Fibroblast of the aortic adventitia (primary cell): ENCODE measurements around the gene ZNF783. TPM values are rescaled to one million over a fixed set of nuclear protein-coding genes. Genes with fewer than 3 reads are reported as not detected.
"Not testable (repeated sequence)": the region's sequence is repeated elsewhere in the genome, so short reads cannot be mapped to it uniquely, and the experiment has no call there.

Source experiments
- DNase-seq: peaks from one replicate; pipeline ENCODE4 v3.0.0-alpha.2; 2010; ENCODE audit warnings: low read depth
- H3K4me3 ChIP-seq: 2 replicates; pipeline ENCODE4 v1.5.1; 2011; ENCODE audit warnings: low read depth, mild to moderate bottlenecking, control low read depth, low read length, moderate library complexity
- small RNA-seq: library from RNA; depleted of rRNA; stranded (forward); fragments of <200 nt; gene quantifications from one replicate; pipeline ENCODE3, GENCODE V24; 2012
- total RNA-seq: library from RNA; depleted of rRNA; stranded (reverse); fragments of >200 nt; gene quantifications from 2 replicates; pipeline ENCODE4 v1.2.3, GENCODE V29; 2012; ENCODE audit warnings: low replicate concordance
- TF ChIP-seq, protein P1 (sequence below): IDR thresholded peaks from 2 replicates; pipeline ENCODE4 v1.5.1; 2011; ENCODE audit warnings: mild to moderate bottlenecking, low read length, control low read depth, inconsistent platforms; ENCODE audit not compliant: insufficient read depth

ZNF783 gene
- total RNA-seq, 1 donor = 9.1 TPM

DNA sequence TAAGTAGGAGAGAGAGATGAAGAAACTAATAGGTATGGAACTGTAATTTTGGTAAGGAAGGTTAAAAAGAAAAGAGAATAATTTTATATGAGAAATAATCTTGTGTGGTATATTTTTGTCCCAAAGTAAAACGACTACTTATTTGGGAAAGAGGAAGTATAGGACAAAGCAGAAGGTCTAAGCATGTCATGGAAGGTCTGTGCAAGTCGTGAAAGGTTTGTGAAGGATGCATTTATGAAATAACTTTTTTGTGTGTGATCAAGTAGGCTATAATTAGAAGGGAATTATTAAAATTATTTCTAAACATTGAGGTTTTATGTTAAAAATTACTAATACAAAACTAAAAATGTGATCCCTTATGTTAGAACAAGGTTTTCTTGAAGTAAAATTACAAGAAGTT, 63.3 kb downstream of the ZNF783 start:
- H3K4me3 ChIP-seq = no peak overlapping the region
- DNase-seq = no peak
- TF ChIP-seq, protein P1, sequence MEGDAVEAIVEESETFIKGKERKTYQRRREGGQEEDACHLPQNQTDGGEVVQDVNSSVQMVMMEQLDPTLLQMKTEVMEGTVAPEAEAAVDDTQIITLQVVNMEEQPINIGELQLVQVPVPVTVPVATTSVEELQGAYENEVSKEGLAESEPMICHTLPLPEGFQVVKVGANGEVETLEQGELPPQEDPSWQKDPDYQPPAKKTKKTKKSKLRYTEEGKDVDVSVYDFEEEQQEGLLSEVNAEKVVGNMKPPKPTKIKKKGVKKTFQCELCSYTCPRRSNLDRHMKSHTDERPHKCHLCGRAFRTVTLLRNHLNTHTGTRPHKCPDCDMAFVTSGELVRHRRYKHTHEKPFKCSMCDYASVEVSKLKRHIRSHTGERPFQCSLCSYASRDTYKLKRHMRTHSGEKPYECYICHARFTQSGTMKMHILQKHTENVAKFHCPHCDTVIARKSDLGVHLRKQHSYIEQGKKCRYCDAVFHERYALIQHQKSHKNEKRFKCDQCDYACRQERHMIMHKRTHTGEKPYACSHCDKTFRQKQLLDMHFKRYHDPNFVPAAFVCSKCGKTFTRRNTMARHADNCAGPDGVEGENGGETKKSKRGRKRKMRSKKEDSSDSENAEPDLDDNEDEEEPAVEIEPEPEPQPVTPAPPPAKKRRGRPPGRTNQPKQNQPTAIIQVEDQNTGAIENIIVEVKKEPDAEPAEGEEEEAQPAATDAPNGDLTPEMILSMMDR = no peak

DNA sequence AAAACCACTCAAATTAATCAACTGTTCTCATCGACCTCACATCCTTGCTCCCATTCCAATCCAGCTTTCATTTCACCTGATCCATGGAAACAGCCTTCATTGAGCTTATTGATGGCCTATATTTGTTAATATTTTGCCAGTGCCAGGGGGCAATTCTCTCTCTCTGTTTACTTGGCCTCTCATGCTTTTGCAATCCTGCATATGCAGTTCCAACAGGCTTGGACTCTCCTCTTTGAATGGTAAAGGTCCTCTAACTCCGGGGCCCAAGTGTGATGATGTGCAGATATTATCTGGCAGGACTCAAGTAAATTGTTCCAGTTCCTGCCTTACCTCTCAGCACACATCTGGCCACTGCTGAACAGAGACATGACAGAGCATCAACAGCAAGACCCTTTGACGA, 67.3 kb downstream of the ZNF783 start:
- H3K4me3 ChIP-seq = no peak overlapping the region
- TF ChIP-seq, protein P1 = no peak
- DNase-seq = no peak

DNA sequence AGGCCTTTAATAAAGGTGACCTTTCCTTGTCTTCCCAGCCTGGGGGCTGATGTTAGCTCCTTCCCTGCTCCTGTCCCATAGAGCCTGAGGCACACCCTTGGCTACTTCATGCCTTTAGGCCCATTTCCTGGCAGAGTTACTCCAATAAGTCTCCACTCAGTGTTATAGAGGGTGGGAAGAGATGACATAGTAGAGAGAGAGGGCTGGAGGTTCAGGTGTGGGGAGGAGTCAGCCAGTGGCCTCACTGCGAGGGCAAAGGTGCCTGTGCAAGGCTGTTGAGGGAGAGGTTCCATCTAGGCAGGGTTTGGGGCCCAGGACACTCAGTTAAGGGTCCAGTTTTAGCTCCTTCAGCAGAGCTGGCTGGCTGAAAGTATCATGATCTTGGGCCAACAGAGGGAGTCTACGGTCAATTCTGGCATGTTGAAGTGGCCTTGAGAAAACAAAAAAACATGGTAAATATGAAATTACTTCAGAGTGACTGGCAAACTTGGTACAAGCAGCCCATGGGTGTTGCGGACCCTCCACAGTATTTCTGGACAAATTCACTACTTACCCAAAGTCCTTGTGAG, 67.9 kb downstream of the ZNF783 start:
- TF ChIP-seq, protein P1 = no peak
- no peak overlapping the region for H3K4me3 ChIP-seq
- no peak for DNase-seq

DNA sequence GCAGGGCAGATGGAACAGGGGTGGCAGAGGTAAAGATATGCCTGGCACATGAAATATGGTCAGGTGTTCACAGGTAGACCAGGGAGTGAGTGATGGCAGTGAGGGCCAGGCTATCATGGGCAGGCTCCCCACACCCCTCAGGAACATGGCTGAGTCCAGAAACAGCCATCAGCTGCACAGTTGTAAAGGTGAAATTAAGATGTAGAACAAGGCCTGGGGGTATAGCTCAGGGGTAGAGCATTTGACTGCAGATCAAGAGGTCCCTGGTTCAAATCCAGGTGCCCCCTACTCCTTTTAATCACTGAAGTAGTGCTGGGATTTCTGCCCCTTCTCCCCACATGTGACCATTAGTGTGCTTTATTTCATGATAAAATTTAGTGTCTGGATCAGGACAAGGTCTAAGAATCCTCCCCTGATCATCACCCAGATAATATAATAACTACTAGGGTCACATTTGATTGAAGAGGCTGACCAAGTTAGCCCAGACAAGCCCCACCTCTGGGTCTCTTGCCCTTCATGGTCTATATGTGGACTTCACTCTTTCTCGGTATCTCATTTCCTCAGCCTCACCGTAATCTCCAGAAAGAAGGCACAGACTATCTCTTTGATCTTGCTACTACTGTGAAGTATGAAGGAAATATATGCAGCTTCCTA, 69.0 kb downstream of the ZNF783 start:
- no peak for DNase-seq
- TF ChIP-seq, protein P1 = no peak
- H3K4me3 ChIP-seq = no peak overlapping the region

- not testable (repeated sequence) for H3K4me3 ChIP-seq, DNase-seq
Observed at GRCh38 chr7:149332602-149333320, 70.8 kb downstream of the ZNF783 start.

DNA sequence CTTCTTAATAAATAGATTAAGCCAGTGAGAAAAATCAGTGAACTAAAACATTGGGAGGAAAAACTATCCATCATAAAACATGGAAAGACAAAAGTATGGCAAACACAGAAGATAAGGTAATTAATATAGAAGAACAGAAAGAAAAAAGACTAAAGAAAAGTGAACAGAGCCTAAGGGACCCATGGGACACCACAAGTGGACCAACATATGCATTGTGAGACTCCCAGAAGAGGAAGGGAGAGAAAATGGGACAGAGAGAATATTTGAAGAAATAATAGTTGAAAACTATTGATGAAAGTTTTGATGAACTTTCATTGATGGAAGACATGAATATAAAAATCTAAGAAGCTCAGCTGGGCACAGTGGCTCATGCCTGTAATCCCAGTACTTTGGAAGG, 71.3 kb downstream of the ZNF783 start:
- TF ChIP-seq, protein P1 = no peak
- H3K4me3 ChIP-seq = no peak overlapping the region
- no peak for DNase-seq

DNA sequence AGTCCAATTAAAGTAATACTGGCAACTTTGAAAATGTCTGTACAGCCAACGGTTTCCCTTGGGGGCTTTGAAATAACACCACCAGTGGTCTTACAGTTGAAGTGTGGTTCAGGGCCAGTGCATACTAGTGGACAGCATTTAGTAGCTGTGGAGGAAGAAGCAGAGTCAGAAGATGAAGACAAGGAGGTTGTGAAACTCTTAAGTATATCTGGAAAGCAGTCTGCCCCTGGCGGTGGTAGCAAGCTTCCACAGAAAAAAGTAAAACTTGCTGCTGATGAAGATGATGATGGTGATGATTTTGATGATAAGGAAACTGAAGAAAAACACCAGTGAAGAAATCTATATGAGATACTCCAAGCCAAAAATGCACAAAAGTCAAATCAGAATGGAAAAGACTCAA, 72.2 kb downstream of the ZNF783 start:
- no peak overlapping the region for H3K4me3 ChIP-seq
- DNase-seq = no peak
- TF ChIP-seq, protein P1 = no peak

Small RNA genes lying within 50 kb of the gene (small RNA-seq; reads per million reads assigned to genes)
- not detected for gene AC004941.2

Other genes starting within 250 kb of the ZNF783 start
- 123 and 200 TPM in 2 replicates for gene PDIA4, start 233.7 kb upstream of the ZNF783 start, total RNA-seq
- gene ZNF786, start 171.5 kb upstream of the ZNF783 start, total RNA-seq = 4.1 and 5.2 TPM in 2 replicates
- 4.3 and 6.5 TPM in 2 replicates for gene ZNF425, start 135.9 kb upstream of the ZNF783 start, total RNA-seq
- 11.2 and 15.2 TPM in 2 replicates for gene ZNF398, start 114.7 kb upstream of the ZNF783 start, total RNA-seq
- gene ZNF282, start 66.7 kb upstream of the ZNF783 start, total RNA-seq = 15.5 and 31.9 TPM in 2 replicates
- gene ZNF212, start 22.5 kb upstream of the ZNF783 start, total RNA-seq = 5.6 and 14.3 TPM in 2 replicates
- 7.0 and 7.2 TPM in 2 replicates for gene ZNF777, start 198.9 kb downstream of the ZNF783 start, total RNA-seq
- gene ZNF746, start 235.6 kb downstream of the ZNF783 start, total RNA-seq = 13.2 and 16.0 TPM in 2 replicates